HepG2 (cell line): ENCODE results near the gene PRMT5. TPM values are rescaled to one million over a fixed set of nuclear protein-coding genes. Genes with fewer than 3 reads are reported as not detected.

Experiments
- FOXK1 ChIP-seq: sonication (generic); formaldehyde crosslinking; IDR thresholded peaks from 2 replicates; pipeline ENCODE4 v1.4.0; 2020; ENCODE audit warnings: low read depth, missing genetic modification reagents, borderline replicate concordance
- GMEB1 ChIP-seq: sonication (generic); formaldehyde crosslinking; IDR thresholded peaks from 2 replicates; pipeline ENCODE4 v1.5.1; 2020; ENCODE audit warnings: missing genetic modification reagents, mild to moderate bottlenecking, borderline replicate concordance
- HMGXB3 ChIP-seq: sonication (generic); formaldehyde crosslinking; IDR thresholded peaks from 2 replicates; pipeline ENCODE4 v1.4.0; 2020; ENCODE audit warnings: missing genetic modification reagents, borderline replicate concordance
- HNF4A ChIP-seq: sonication (generic); formaldehyde crosslinking; IDR thresholded peaks from 2 replicates; pipeline ENCODE4 v1.4.0; 2020; ENCODE audit warnings: missing genetic modification reagents
- HOXA3 ChIP-seq: sonication (generic); formaldehyde crosslinking; IDR thresholded peaks from 2 replicates; pipeline ENCODE4 v1.5.0; 2020; ENCODE audit warnings: missing genetic modification reagents
- KDM4B ChIP-seq: sonication (generic); formaldehyde crosslinking; IDR thresholded peaks from 2 replicates; pipeline ENCODE4 v1.4.0; 2020; ENCODE audit warnings: missing genetic modification reagents
- MAFK ChIP-seq, 2 experiments: IDR thresholded peaks in 1 of 2; conservative IDR thresholded peaks in 1 of 2; 2 replicates each; pipeline ENCODE4 v1.6.1; 2011; ENCODE audit warnings: improper control_type of control experiment in 2 of 2, low read length in 2 of 2
- NR2F1 ChIP-seq, 2 experiments: fragments of 450-650 bp in 1 of 2; formaldehyde crosslinking in 1 of 2; IDR thresholded peaks; 2 replicates each; pipeline versions ENCODE4 v1.5.0 to v1.6.1; 2016 to 2020; ENCODE audit warnings: mild to moderate bottlenecking in 1 of 2, missing compliant biosample characterization in 1 of 2, missing genetic modification reagents in 1 of 2, moderate library complexity in 1 of 2
- POLR2G ChIP-seq: fragments of 200-400 bp; formaldehyde crosslinking; IDR thresholded peaks from 2 replicates; pipeline ENCODE4 v1.6.1; 2018; ENCODE audit warnings: mild to moderate bottlenecking, low read depth, low read length, moderate library complexity
- RBM39 ChIP-seq: fragments of 200-400 bp; formaldehyde crosslinking; IDR thresholded peaks from one replicate; pipeline ENCODE4 v1.6.1; 2018; ENCODE audit warnings: antibody characterized with exemption, mild to moderate bottlenecking, low read depth, low read length; ENCODE audit not compliant: poor library complexity, severe bottlenecking
- SAP130 ChIP-seq: IDR thresholded peaks from 2 replicates; pipeline ENCODE4 v1.6.1; 2016; ENCODE audit warnings: low read depth
- TFDP1 ChIP-seq: IDR thresholded peaks from 2 replicates; pipeline ENCODE4 v1.6.1; 2016; ENCODE audit warnings: missing compliant biosample characterization, missing genetic modification reagents, borderline replicate concordance
- THRA ChIP-seq: sonication (generic); formaldehyde crosslinking; IDR thresholded peaks from 2 replicates; pipeline ENCODE4 v1.4.0; 2020; ENCODE audit warnings: missing genetic modification reagents, borderline replicate concordance
- ZNF563 ChIP-seq: sonication (generic); formaldehyde crosslinking; IDR thresholded peaks from 2 replicates; pipeline ENCODE4 v1.8.0; 2022; ENCODE audit warnings: mild to moderate bottlenecking, moderate library complexity, missing genetic modification reagents
- ZNF607 ChIP-seq: sonication (generic); formaldehyde crosslinking; IDR thresholded peaks from 2 replicates; pipeline ENCODE4 v1.5.1; 2020; ENCODE audit warnings: missing genetic modification reagents, mild to moderate bottlenecking, borderline replicate concordance
- ZNF777 ChIP-seq: sonication (generic); formaldehyde crosslinking; IDR thresholded peaks from 2 replicates; pipeline ENCODE4 v1.4.0; 2020; ENCODE audit warnings: missing genetic modification reagents
- ZSCAN25 ChIP-seq: sonication (generic); formaldehyde crosslinking; IDR thresholded peaks from 2 replicates; pipeline ENCODE4 v1.8.0; 2022; ENCODE audit warnings: mild to moderate bottlenecking, missing genetic modification reagents
- polyA plus RNA-seq, 8 experiments: library from polyadenylated mRNA; depleted of rRNA in 3 of 8; stranded (reverse) in 7 of 8; unstranded in 1 of 8; fragments of >200 nt; fragmentation: Illumina TruSeq in 4 of 8; extraction: Trizol in 4 of 8; gene quantifications; 2 replicates each; pipeline versions ENCODE4 v1.2.1 to v1.2.3, GENCODE V29; 2011 to 2016; ENCODE audit warnings: low read depth in 4 of 8, missing spikeins in 1 of 8, mixed read lengths in 1 of 8; ENCODE audit not compliant: insufficient read depth in 1 of 8
- total RNA-seq, 5 experiments: library from RNA; depleted of rRNA; stranded (reverse); fragments of >200 nt; fragmentation: Illumina TruSeq; extraction: Trizol; gene quantifications; 2 replicates each; pipeline ENCODE4 v1.2.3, GENCODE V29; 2016; ENCODE audit warnings: low read depth in 1 of 5

The PRMT5 gene
- total and polyA plus RNA-seq, 2 of the 13 experiments (the other 11 are each of a cell fraction or from before 2014, with no cell fraction given), result 210 to 354 TPM

GRCh38 chr14:22965916-22966782 lies 37.0 kb upstream of the PRMT5 start (continued):
- TF ChIP-seq HMGXB3 (CRISPR knock-in tag) (peak; percentile 21), ZNF563 (CRISPR knock-in tag) (peak; percentile 83; the same call in 1 of the 2 replicates), SAP130 (CRISPR knock-in tag) (peak; percentile 73), NR2F1 (CRISPR knock-in tag; IDR thresholded peaks at IDR 0.05) (peak; percentile 51 to 67; a peak in 3 of 4 replicates), KDM4B (peak; percentile 69; the same call in 1 of the 2 replicates), GMEB1 (CRISPR knock-in tag) (peak; percentile 53; the same call in 1 of the 2 replicates), FOXK1 (CRISPR knock-in tag) (peak; percentile 69), ZNF607 (CRISPR knock-in tag) (peak; percentile 66; the same call in 1 of the 2 replicates), HNF4A (peak; percentile 95), HOXA3 (CRISPR knock-in tag) (peak; percentile 84; the same call in 1 of the 2 replicates), MAFK (conservative IDR thresholded peaks at IDR 0.05 in 1 of 2, IDR thresholded peaks at IDR 0.05 in 1 of 2; ENCODE audit: low read length in 2 of 2) (0 out of 4 replicates have a peak, but pooled peaks of 1 of the 2 experiments have one; percentile 0), TFDP1 (CRISPR knock-in tag) (0 out of 2 replicates have a peak, but pooled peaks have one; percentile 6), ZNF777 (CRISPR knock-in tag) (peak; percentile 72; the same call in 1 of the 2 replicates), THRA (CRISPR knock-in tag) (peak; percentile 95; the same call in 1 of the 2 replicates), ZSCAN25 (CRISPR knock-in tag) (peak; percentile 65; the same call in 1 of the 2 replicates), RBM39 (peak; percentile 44), POLR2G (peak; percentile 52)
